Measurements from ENCODE around the gene SLC9A8. TPM values are rescaled to one million over a fixed set of nuclear protein-coding genes. Genes with fewer than 3 reads are reported as not detected.

SLC9A8 gene
- total and polyA plus RNA-seq, 9 of the 15 experiments (the other 6 are each of a cell fraction or from before 2014, with no cell fraction given) = 0.56 to 9.7 (median 5.0) TPM

- TF ChIP-seq ZNF592 (IDR thresholded peaks at IDR 0.05) = no peak
- TF ChIP-seq, protein P1, sequence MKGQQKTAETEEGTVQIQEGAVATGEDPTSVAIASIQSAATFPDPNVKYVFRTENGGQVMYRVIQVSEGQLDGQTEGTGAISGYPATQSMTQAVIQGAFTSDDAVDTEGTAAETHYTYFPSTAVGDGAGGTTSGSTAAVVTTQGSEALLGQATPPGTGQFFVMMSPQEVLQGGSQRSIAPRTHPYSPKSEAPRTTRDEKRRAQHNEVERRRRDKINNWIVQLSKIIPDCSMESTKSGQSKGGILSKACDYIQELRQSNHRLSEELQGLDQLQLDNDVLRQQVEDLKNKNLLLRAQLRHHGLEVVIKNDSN (CRISPR knock-in tag; IDR thresholded peaks at IDR 0.05) = peak; percentile 81
- TF ChIP-seq, protein P2, sequence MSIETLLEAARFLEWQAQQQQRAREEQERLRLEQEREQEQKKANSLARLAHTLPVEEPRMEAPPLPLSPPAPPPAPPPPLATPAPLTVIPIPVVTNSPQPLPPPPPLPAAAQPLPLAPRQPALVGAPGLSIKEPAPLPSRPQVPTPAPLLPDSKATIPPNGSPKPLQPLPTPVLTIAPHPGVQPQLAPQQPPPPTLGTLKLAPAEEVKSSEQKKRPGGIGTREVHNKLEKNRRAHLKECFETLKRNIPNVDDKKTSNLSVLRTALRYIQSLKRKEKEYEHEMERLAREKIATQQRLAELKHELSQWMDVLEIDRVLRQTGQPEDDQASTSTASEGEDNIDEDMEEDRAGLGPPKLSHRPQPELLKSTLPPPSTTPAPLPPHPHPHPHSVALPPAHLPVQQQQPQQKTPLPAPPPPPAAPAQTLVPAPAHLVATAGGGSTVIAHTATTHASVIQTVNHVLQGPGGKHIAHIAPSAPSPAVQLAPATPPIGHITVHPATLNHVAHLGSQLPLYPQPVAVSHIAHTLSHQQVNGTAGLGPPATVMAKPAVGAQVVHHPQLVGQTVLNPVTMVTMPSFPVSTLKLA (conservative IDR thresholded peaks at IDR 0.05) = peak; percentile 72 to 86
- peak; percentile 60; the same call in 1 of the 2 replicates for TF ChIP-seq ZNF431 (CRISPR knock-in tag; IDR thresholded peaks at IDR 0.05)
- TF ChIP-seq PHF8 (IDR thresholded peaks at IDR 0.05; ENCODE audit: borderline replicate concordance, low read length) = peak; percentile 86
- 0 out of 2 replicates have a peak, but pooled peaks have one; percentile 41 for TF ChIP-seq ARID3A (IDR thresholded peaks at IDR 0.05; ENCODE audit: borderline replicate concordance, low read depth, low read length)
- 0 out of 2 replicates have a peak, but pooled peaks have one; percentile 28 for TF ChIP-seq SRSF3 (IDR thresholded peaks at IDR 0.05; ENCODE audit: insufficient read depth, low read length)
- no peak for TF ChIP-seq ZNF444 (CRISPR knock-in tag; IDR thresholded peaks at IDR 0.05)
- peak; percentile 69; the same call in 1 of the 2 replicates for TF ChIP-seq TAF7 (tag; IDR thresholded peaks at IDR 0.05)
- TF ChIP-seq ZBTB33 (CRISPR knock-in tag; IDR thresholded peaks at IDR 0.05) = peak; percentile 19; the same call in 1 of the 2 replicates
- no peak for TF ChIP-seq ZNF212 (CRISPR knock-in tag; IDR thresholded peaks at IDR 0.05)
- no peak for TF ChIP-seq ZKSCAN3 (CRISPR knock-in tag; IDR thresholded peaks at IDR 0.05)
- peak; percentile 76 for TF ChIP-seq MYC (IDR thresholded peaks at IDR 0.05; ENCODE audit: low read depth, low read length)
- peak; percentile 50; the same call in 1 of the 2 replicates for TF ChIP-seq MYC (CRISPR knock-in tag; IDR thresholded peaks at IDR 0.05; ENCODE audit: borderline replicate concordance, low read depth)
- TF ChIP-seq KLF6 (CRISPR knock-in tag; IDR thresholded peaks at IDR 0.05; ENCODE audit: borderline replicate concordance) = no peak
Observed at GRCh38 chr20:49936153-49937026, 123.8 kb downstream of the SLC9A8 start, which contains the start of gene RNF114 (continued).

Measured in K562 (cell line).